Activated T-helper 2 cell treated with anti-CD3 and anti-CD28 coated beads, Interferon-gamma antibody, Interleukin-2, Interleukin-4, amounts not matched to agents 10 μg/mL and 5 μg/mL and 100 μg/mL, durations not matched to agents 14 hours and 24 hours and 36 hours (primary cell): ENCODE data around the gene SPR. TPM values are rescaled to one million over a fixed set of nuclear protein-coding genes. Genes with fewer than 3 reads are reported as not detected.

ENCODE experiments used
- DNase-seq: peaks from one replicate; pipeline ENCODE4 v3.0.0; 2021; ENCODE audit warnings: low spot score
- H3K27ac Mint-ChIP-seq: one replicate; pipeline ENCODE4 v1.8.0; 2021; ENCODE audit warnings: mixed read lengths
- H3K27me3 Mint-ChIP-seq: one replicate; pipeline ENCODE4 v1.8.0; 2021; ENCODE audit warnings: low read depth, mixed read lengths
- H3K36me3 Mint-ChIP-seq: one replicate; pipeline ENCODE4 v1.8.0; 2021; ENCODE audit warnings: low read depth, mixed read lengths
- H3K4me1 Mint-ChIP-seq: one replicate; pipeline ENCODE4 v1.8.0; 2021; ENCODE audit warnings: low read depth, mixed read lengths
- H3K4me3 Mint-ChIP-seq: one replicate; pipeline ENCODE4 v1.8.0; 2021; ENCODE audit warnings: low read depth, mild to moderate bottlenecking, moderate library complexity, mixed read lengths
- H3K9me3 Mint-ChIP-seq: one replicate; pipeline ENCODE4 v1.8.0; 2021; ENCODE audit warnings: mixed read lengths
- intact Hi-C: fragments of 100-400 bp; cut with micrococcal nuclease; formaldehyde crosslinking; loops from one replicate; pipeline ENCODE4 v1.15.1; 2023
- total RNA-seq: library from RNA; stranded (reverse); gene quantifications from 2 replicates; pipeline ENCODE4 v1.2.3, GENCODE V29; 2022

The SPR gene
- total RNA-seq, 1 donor from 2014 or later = 9.9 TPM

DNA sequence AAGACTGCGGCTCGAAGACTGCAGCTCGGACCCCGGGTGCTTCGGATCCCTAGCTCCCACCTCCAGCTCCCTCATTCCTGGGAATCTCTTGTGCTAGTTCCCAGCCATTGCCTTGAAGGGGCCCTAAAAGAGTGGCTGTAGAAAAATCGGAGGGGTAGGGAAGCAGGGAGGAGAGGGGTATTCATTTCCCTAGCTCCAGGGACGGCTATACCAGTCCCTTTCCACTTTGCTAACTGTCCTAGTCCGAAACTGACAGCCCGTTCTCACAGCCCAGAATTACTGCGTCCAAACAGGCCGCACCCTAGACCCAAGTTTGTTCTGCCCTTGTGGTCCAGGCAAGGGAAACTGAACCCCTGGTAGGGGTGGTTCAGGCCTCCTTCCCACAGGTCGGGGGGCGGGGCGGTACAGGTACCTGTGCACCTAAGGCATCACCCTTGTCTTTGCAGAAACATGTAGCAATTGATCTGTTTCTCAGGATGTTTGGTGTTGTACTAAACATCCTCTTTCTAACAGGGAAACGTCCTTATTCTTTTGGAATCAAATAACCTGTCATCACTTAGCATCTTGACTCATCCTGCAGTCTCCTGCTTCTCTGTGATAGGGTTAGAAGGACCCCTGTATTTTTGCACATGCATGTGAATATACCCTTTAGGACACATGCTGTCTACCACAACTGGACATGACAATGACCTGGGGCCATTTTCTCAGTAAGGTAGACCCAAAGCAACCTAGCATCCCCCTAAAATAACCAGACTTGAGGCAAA lies 34.1 kb downstream of the SPR start:
- Mint-ChIP-seq H3K4me1 (peaks cover 6% of the 10 kb centered on the region), H3K36me3 (no peaks in the 10 kb centered on the region), H3K27me3 (peaks cover 67% of the 10 kb centered on the region), H3K4me3 (no peak overlapping the region), H3K9me3 (no peaks in the 10 kb centered on the region), H3K27ac (no peak overlapping the region)
- intact Hi-C loops = loop anchor here (10.0 kb wide), 1 partner anchor 374 kb away; the partner anchor contains the start of gene EGR4
- no peak for DNase-seq

DNA sequence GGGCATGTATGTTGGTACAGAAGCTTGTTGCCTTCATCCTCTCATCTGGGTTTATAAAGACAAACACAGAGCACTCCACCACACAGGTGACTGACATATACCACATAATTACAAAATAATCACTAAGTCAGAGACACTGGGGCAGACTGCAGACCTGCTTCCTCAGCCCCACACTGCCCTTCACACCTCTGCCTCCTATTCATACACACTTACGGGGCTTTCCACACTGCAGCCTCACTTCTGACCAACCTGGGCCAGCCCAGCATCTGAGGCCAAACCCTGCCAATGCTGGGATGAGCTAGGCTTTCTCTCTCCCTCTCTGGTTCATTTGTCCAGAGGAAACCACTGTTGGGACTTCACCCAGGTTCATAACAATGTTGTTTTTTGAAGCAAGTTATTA lies 34.6 kb downstream of the SPR start:
- no peak overlapping the region for H3K4me3 Mint-ChIP-seq
- H3K27me3 Mint-ChIP-seq = peaks cover 66% of the 10 kb centered on the region
- intact Hi-C loops = loop anchor here (10.0 kb wide), 1 partner anchor 373 kb away; the partner anchor contains the start of gene EGR4
- no peak for DNase-seq
- H3K4me1 Mint-ChIP-seq = peaks cover 5% of the 10 kb centered on the region
- no peaks in the 10 kb centered on the region for H3K36me3 Mint-ChIP-seq
- no peaks in the 10 kb centered on the region for H3K9me3 Mint-ChIP-seq
- no peak overlapping the region for H3K27ac Mint-ChIP-seq

DNA sequence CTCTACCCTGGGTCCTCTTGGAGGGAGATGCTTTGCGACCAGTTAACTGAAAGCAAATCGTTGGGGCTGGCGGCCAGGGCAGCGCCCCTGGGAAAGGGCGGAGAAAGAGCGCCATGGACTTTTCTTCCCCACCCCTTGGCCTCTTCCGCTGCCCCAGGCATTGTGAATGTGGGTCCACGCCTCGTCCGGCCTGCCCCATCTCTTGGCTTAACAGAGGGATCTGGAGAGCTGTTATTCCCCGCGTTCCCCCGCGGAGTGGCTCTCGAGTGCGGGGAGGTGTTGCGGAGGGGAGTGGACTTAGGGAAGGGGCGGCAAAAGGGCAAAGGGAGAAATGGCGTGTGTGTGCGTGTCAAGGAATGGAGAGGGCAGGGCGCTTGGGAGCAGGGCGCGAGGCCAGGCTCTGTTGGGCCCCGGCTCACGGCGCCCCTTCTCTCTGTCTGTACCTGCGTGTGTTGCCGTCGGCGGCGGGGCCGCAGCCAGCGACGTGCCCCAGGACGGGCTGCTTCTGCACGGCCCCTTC lies 36.7 kb downstream of the SPR start:
- Mint-ChIP-seq H3K4me3 (no peak overlapping the region), H3K36me3 (no peaks in the 10 kb centered on the region), H3K27ac (no peak overlapping the region), H3K4me1 (no peaks in the 10 kb centered on the region), H3K9me3 (no peaks in the 10 kb centered on the region), H3K27me3 (peaks cover 57% of the 10 kb centered on the region)
- no peak for DNase-seq
- intact Hi-C loops = loop anchor here (2.0 to 10.0 kb wide), 2 partner anchors 371 to 779 kb away; partner anchors contain the start of gene EGR4

DNA sequence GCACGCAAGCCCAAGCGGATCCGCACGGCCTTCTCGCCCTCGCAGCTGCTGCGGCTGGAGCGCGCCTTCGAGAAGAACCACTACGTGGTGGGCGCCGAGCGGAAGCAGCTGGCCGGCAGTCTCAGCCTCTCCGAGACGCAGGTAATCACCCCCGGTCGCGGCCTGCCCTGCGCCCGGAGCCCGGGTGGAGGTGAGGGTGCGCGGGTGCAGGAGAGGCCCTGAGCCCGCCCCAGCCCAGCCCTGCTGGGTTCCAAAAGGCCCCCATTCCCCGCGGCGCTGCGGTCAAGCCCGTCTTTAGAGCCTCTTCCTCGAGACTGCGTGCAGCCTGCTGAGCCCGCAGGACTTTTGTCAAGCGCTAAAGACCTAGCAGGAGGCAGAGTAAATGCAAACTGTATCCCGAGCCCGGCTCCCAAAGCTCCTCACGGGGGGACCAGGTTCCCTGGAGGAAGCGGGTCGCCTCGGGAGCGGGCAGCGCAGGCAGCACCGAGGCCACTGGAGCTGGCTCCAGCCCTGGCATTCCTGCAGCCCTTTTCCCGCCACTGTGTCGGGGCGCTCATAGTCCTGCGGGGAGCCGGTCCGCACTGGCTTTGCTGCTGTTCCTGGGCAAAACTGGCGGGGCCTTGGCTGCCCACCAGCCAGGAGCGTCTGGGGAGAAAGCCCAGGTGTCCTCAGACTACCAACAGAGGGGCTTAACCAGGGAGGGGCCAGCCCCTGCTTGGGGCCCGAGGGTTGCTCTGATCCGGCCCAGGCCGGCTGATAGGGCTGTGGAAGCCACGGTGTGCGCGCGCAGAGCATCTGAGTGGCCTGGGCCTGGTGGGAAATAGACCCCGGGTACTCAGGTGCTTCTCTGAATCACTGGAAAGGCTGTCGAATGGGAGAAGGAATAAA lies 37.4 kb downstream of the SPR start:
- no peak for DNase-seq
- no peaks in the 10 kb centered on the region for H3K9me3 Mint-ChIP-seq
- H3K4me1 Mint-ChIP-seq = no peaks in the 10 kb centered on the region
- intact Hi-C loops = loop anchor here (2.0 to 10.0 kb wide), 2 partner anchors 370 to 780 kb away; partner anchors contain the start of gene EGR4
- H3K27ac Mint-ChIP-seq = no peak overlapping the region
- no peak overlapping the region for H3K4me3 Mint-ChIP-seq
- H3K36me3 Mint-ChIP-seq = no peaks in the 10 kb centered on the region
- H3K27me3 Mint-ChIP-seq = peaks cover 50% of the 10 kb centered on the region

DNA sequence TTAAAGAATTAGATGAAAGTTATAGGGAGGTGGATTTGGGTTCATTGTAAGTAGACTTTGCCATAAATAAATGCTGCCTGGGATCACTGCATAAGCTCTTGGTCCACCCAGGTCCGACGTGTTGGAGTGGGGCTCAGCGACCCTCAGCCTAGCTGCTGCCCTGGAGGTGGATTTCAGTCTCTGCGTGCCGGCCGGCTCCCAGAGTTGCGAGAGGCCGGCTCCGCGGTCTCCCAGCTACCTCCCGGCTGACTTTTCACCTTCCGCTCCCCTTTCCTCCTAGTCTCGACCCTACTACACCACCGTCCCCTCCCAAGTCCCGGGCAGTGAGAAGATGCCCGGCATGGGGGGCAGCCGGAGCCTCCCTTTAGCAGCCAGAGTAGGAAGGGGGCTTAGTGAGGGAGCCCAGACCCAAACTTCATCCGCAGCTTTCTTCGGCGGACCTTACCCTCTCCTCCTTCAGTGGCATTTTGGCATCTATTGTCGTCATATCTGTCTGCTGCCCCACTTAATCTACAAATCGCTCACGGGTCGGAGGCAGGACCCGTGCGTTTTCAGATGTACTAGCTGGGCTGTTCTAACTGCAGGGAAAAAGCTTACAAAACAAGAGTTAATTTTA lies 38.2 kb downstream of the SPR start:
- no peak overlapping the region for H3K4me3 Mint-ChIP-seq
- no peak overlapping the region for H3K27ac Mint-ChIP-seq
- H3K4me1 Mint-ChIP-seq = no peaks in the 10 kb centered on the region
- H3K9me3 Mint-ChIP-seq = no peaks in the 10 kb centered on the region
- no peak for DNase-seq
- intact Hi-C loops = loop anchor here (2.0 to 10.0 kb wide), 2 partner anchors 369 to 781 kb away; partner anchors contain the start of gene EGR4
- no peaks in the 10 kb centered on the region for H3K36me3 Mint-ChIP-seq
- H3K27me3 Mint-ChIP-seq = peaks cover 45% of the 10 kb centered on the region

DNA sequence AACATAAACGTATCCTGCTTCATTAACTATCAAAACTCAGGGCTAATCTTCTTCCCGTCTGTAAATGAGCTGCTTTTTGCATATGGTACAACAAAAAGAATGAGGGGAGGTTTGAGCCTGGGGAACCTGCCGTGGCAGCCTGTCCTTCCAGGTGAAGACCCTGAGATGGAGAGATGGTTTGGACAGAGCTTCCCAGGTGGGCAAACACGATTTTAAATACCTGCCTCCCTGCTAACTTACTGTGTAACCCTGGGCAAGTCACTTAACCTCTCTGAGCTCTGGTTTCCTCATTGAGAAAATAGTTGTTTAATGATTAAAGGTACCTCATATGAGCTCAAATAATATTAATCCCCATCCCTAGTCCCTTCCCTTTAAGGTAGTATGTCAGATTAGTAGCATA lies 39.2 kb downstream of the SPR start:
- Mint-ChIP-seq H3K4me3 (no peak overlapping the region), H3K27me3 (peaks cover 37% of the 10 kb centered on the region), H3K36me3 (no peaks in the 10 kb centered on the region), H3K4me1 (no peaks in the 10 kb centered on the region), H3K9me3 (no peaks in the 10 kb centered on the region), H3K27ac (no peak overlapping the region)
- no peak for DNase-seq
- intact Hi-C loops = loop anchor here (1.0 to 10.0 kb wide), 2 partner anchors 10 to 368 kb away; partner anchors contain the start of gene EGR4

DNA sequence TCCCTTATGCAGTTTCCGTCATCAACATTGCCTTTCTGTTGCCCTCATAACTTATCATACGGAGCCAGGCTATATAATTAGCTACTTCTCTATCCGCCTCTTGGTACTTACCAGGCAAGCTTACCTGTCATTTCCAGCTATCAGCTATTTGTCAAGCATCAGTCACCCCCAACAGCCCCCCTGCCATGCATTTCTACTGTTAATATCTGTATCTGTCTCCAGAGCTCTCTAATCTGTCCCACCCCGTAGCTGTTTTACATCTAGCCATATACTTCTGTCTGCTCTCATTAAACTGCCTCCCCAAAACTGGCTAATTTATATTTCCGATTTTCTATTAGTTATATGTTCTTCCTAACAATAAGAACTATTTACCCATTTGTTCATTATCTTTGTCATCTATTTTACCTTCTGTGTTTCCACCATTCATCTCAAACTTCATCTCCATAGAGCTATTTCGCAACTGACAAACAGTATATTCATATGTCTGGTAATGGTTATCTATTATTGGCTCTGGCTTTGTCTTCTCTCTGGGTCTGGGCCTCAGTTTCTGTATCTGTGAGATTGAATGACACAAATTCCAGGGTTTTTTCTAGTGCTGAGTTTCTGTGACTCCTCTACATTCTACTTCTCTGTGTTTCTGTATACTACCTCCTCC lies 39.7 kb downstream of the SPR start:
- no peaks in the 10 kb centered on the region for H3K9me3 Mint-ChIP-seq
- intact Hi-C loops = loop anchor here (1.0 to 10.0 kb wide), 2 partner anchors 11 to 368 kb away; partner anchors contain the start of gene EGR4
- no peak for DNase-seq

DNA sequence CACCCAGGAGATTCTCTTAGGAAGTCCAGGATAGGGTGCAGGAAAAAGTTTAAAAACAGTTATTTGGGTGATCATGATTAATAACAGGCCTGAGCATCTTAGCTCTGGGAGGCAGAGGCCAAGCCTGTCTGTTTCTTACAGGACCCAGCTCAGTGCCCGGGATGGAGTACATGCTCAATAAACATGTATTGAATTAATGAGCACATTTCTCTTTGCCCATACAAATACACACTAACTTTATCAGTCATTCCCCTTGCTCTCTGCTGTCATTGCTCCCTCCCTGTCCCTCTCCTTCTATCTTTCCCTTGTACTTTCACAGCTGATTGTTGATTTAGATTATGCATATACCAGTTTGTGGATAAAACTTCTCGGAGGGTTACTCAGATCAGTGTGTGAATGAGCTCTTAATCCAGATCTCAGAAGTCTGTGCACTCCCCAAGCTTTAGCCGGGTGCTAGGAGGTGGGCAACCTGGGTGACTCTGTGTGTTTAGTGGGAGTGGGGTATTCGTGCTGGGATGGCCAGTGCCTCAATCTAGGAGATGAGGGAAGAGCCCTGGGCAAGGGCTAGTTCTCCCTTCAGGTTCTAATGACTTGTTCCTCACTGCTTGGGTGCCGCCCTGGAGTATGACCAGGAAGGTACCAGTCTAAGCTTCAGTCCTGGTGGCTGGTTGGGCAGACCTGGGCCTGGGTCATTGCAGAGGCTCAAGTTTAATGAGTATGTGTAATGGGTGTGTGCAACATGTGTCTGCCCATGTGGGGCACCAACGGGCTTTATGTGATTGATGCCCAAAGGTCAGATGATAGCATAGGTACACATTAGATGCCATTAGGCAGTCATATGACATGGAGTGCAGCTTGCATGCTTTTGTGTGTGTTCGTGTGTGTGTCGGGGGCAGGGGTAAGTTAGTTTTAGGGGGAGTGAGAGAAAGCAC lies 40.7 kb downstream of the SPR start:
- Mint-ChIP-seq H3K27ac (no peak overlapping the region), H3K9me3 (no peaks in the 10 kb centered on the region), H3K36me3 (no peaks in the 10 kb centered on the region), H3K4me3 (no peak overlapping the region), H3K4me1 (no peaks in the 10 kb centered on the region), H3K27me3 (peaks cover 22% of the 10 kb centered on the region)
- DNase-seq = no peak
- intact Hi-C loops = loop anchor here (10.0 kb wide), 1 partner anchor 367 kb away; the partner anchor contains the start of gene EGR4

More for the DNA sequence above, 39.7 kb downstream of the SPR start:
- peaks cover 31% of the 10 kb centered on the region for H3K27me3 Mint-ChIP-seq
- H3K4me1 Mint-ChIP-seq = no peaks in the 10 kb centered on the region
- H3K27ac Mint-ChIP-seq = no peak overlapping the region
- H3K4me3 Mint-ChIP-seq = no peak overlapping the region
- no peaks in the 10 kb centered on the region for H3K36me3 Mint-ChIP-seq

DNA sequence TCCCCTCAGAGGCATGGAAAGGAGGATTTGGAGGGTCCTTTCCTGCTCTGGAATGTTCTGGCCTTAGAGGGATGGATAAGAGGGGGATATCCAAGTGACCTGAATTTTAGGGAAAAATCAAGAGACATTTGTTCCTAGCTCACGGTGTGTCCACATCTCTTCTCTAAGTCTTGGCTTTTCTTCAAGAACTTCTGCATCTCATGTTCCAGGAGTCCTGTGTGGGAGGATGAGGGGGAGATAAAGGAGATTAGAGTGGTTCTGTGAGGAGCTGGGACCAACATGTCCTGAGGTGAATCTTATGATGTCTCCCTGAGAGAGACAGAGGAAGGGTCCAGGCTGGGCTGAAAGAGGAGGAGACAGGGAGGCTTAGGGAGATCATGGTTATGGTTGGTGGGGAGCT lies 41.8 kb downstream of the SPR start:
- DNase-seq = no peak
- Mint-ChIP-seq H3K4me3 (no peak overlapping the region), H3K9me3 (no peaks in the 10 kb centered on the region), H3K36me3 (no peaks in the 10 kb centered on the region), H3K4me1 (no peaks in the 10 kb centered on the region), H3K27me3 (peaks cover 11% of the 10 kb centered on the region), H3K27ac (no peak overlapping the region)
- intact Hi-C loops = loop anchor here (10.0 kb wide), 1 partner anchor 366 kb away; the partner anchor contains the start of gene EGR4

- Mint-ChIP-seq H3K36me3 (no peaks in the 10 kb centered on the region), H3K4me1 (peaks cover 4% of the 10 kb centered on the region), H3K4me3 (no peak overlapping the region), H3K27ac (no peak overlapping the region), H3K9me3 (no peaks in the 10 kb centered on the region), H3K27me3 (peaks cover 6% of the 10 kb centered on the region)
- intact Hi-C loops = no loop called here
- no peak for DNase-seq
These were observed 44.2 kb downstream of the SPR start for GRCh38 chr2:72931280-72931910.
